ENCODE results near the gene ZNF778. TPM values are rescaled to one million over a fixed set of nuclear protein-coding genes. Genes with fewer than 3 reads are reported as not detected.

ZNF778 gene
- total and polyA plus RNA-seq, 2 of the 13 experiments (the other 11 are each of a cell fraction or from before 2014, with no cell fraction given), result 3.8 to 7.2 TPM

DNA sequence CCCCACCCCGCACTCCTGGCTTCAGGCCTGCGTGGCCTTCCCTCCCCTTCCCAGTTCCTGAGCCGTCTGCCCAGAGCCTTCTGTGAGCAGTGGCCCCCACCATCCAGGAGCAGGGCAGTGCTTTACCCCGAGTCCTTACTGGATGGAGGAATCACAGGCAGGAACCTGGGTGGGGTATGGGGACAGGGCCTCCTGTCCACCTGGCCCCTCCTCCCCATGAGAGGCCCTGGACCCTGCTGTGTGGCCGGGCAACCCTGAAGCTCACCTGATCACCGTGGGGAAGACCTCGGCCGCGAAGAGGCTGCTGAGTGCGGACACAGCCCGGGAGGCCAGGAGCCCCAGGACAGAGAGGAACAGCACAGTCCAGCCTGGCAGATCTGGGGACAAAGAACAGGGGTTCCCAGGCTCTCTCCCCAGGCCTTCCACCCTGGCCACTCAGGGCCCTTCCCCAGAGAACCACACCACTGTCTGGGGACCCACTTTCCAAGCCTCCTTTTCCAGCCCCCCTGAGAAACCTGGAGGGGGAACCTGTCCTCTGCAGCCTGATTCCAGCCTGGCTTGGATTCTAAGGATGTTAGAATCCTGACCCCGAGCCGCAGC, 20.4 kb upstream of the ZNF778 start:
- H3K4me3 ChIP-seq (replicated peaks in 1 of 3; ENCODE audit: insufficient read depth in 1 of 3, low read depth in 2 of 3, low read length in 3 of 3), result peak overlapping the region in 1 of 3 experiments; percentile 99; a peak in 2 of 6 replicates
- H2AFZ ChIP-seq (ENCODE audit: low read length), result no peak overlapping the region
- H3K9me3 ChIP-seq (ENCODE audit: low read length), result no peaks in the 10 kb centered on the region
- H3K4me2 ChIP-seq (ENCODE audit: low read depth, low read length), result peak overlapping the region; percentile 98
- H3K36me3 ChIP-seq (replicated peaks in 1 of 2; ENCODE audit: control insufficient read depth in 1 of 2, insufficient read depth in 2 of 2, low read length in 2 of 2), result peaks cover 0 to 3% of the 10 kb centered on the region in 2 experiments; a peak in 1 of 5 replicates
- H3K9ac ChIP-seq (ENCODE audit: insufficient read depth, low read depth, low read length), result peak overlapping the region; percentile 92
- BruUV-seq (replicated peaks), result no TSS peak
- ATAC-seq, result no peak
- H3K79me2 ChIP-seq (ENCODE audit: insufficient read depth, low read length), result peaks cover 19% of the 10 kb centered on the region
- H4K20me1 ChIP-seq (ENCODE audit: insufficient read depth, low read length), result no peaks in the 10 kb centered on the region
- intact Hi-C loops (cut with micrococcal nuclease; ENCODE audit: unreplicated experiment), result no loop called here
- H3K27me3 ChIP-seq (ENCODE audit: control insufficient read depth in 1 of 2, insufficient read depth in 2 of 2, low read length in 2 of 2), result no peaks in the 10 kb centered on the region; a peak in 1 of 5 replicates
- peaks cover 37% of the 10 kb centered on the region for H3K4me1 ChIP-seq (ENCODE audit: insufficient read depth, low read length)
- FAIRE-seq, result no peak
- ChIA-PET CTCF (ENCODE audit: low intra/inter-chr PET ratio, low total read pairs) (no interaction called here), POLR2A (interaction anchor here (0.9 to 4.2 kb wide), 7 partner anchors 10 to 386 kb away, joined by 3 to 30 read pairs (median 4); partner anchors contain the start of genes APRT, CDH15 and ZNF778)
- in situ Hi-C loops (cut with HindIII; ENCODE audit: extremely low pct_ligation_motif_present, low pct_unique_long_range_greater_than_20kb), result no loop called here
- peak overlapping the region; percentile 82 for H3K27ac ChIP-seq (ENCODE audit: extremely low read length, insufficient read depth, low read length)
- 69% methylated on average over 7 of the region's 13 CpGs for WGBS (ENCODE audit: low lambda C conversion rate)
- no peak for DNase-seq (ENCODE audit: low spot score)
- no peak for TF ChIP-seq HNF4G (IDR thresholded peaks at IDR 0.05; ENCODE audit: borderline replicate concordance, low read depth, low read length)
- TF ChIP-seq HNF4G (CRISPR knock-in tag; IDR thresholded peaks at IDR 0.05; ENCODE audit: borderline replicate concordance, low read depth), result 0 out of 2 replicates have a peak, but pooled peaks have one; percentile 16
- no peak for TF ChIP-seq MTF1 (CRISPR knock-in tag; IDR thresholded peaks at IDR 0.05)
- TF ChIP-seq MAF1 (CRISPR knock-in tag; IDR thresholded peaks at IDR 0.05; ENCODE audit: borderline replicate concordance), result no peak
- TF ChIP-seq SRSF4 (IDR thresholded peaks at IDR 0.05; ENCODE audit: low read depth, low read length, poor library complexity, severe bottlenecking), result no peak
- TF ChIP-seq SRSF1 (optimal IDR thresholded peaks at IDR 0.05; ENCODE audit: low read depth, low read length), result peak; percentile 12
- TF ChIP-seq ZNF7 (CRISPR knock-in tag; IDR thresholded peaks at IDR 0.05), result no peak
- TF ChIP-seq YY1 (IDR thresholded peaks at IDR 0.05; ENCODE audit: insufficient read depth, insufficient replicate concordance, low read depth, low read length), result no peak
- TF ChIP-seq MAFK (conservative IDR thresholded peaks at IDR 0.05 in 1 of 2, IDR thresholded peaks at IDR 0.05 in 1 of 2; ENCODE audit: low read length in 2 of 2), result no peak
- 0 out of 2 replicates have a peak, but pooled peaks have one; percentile 45 for TF ChIP-seq EEA1 (CRISPR knock-in tag; IDR thresholded peaks at IDR 0.05; ENCODE audit: borderline replicate concordance)
- TF ChIP-seq ZNF607 (CRISPR knock-in tag; IDR thresholded peaks at IDR 0.05; ENCODE audit: borderline replicate concordance), result no peak
- TF ChIP-seq ARNTL (CRISPR knock-in tag; IDR thresholded peaks at IDR 0.05), result no peak
- no peak for TF ChIP-seq ZNF629 (CRISPR knock-in tag; conservative IDR thresholded peaks at IDR 0.05)
- TF ChIP-seq CBX2 (IDR thresholded peaks at IDR 0.05; ENCODE audit: low read depth, low read length), result no peak
- TF ChIP-seq CBX2 (CRISPR knock-in tag; IDR thresholded peaks at IDR 0.05; ENCODE audit: low read depth), result no peak
- TF ChIP-seq, protein P1, sequence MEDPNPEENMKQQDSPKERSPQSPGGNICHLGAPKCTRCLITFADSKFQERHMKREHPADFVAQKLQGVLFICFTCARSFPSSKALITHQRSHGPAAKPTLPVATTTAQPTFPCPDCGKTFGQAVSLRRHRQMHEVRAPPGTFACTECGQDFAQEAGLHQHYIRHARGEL (CRISPR knock-in tag; IDR thresholded peaks at IDR 0.05), result 0 out of 2 replicates have a peak, but pooled peaks have one; percentile 15
- no peak for TF ChIP-seq ZNF180 (CRISPR knock-in tag; IDR thresholded peaks at IDR 0.05; ENCODE audit: borderline replicate concordance, low read depth)
- TF ChIP-seq, protein P2, sequence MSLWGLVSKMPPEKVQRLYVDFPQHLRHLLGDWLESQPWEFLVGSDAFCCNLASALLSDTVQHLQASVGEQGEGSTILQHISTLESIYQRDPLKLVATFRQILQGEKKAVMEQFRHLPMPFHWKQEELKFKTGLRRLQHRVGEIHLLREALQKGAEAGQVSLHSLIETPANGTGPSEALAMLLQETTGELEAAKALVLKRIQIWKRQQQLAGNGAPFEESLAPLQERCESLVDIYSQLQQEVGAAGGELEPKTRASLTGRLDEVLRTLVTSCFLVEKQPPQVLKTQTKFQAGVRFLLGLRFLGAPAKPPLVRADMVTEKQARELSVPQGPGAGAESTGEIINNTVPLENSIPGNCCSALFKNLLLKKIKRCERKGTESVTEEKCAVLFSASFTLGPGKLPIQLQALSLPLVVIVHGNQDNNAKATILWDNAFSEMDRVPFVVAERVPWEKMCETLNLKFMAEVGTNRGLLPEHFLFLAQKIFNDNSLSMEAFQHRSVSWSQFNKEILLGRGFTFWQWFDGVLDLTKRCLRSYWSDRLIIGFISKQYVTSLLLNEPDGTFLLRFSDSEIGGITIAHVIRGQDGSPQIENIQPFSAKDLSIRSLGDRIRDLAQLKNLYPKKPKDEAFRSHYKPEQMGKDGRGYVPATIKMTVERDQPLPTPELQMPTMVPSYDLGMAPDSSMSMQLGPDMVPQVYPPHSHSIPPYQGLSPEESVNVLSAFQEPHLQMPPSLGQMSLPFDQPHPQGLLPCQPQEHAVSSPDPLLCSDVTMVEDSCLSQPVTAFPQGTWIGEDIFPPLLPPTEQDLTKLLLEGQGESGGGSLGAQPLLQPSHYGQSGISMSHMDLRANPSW (CRISPR knock-in tag; IDR thresholded peaks at IDR 0.05; ENCODE audit: borderline replicate concordance), result no peak
- no peak for TF ChIP-seq FOXJ3 (CRISPR knock-in tag; IDR thresholded peaks at IDR 0.05; ENCODE audit: borderline replicate concordance)
- TF ChIP-seq, protein P3, sequence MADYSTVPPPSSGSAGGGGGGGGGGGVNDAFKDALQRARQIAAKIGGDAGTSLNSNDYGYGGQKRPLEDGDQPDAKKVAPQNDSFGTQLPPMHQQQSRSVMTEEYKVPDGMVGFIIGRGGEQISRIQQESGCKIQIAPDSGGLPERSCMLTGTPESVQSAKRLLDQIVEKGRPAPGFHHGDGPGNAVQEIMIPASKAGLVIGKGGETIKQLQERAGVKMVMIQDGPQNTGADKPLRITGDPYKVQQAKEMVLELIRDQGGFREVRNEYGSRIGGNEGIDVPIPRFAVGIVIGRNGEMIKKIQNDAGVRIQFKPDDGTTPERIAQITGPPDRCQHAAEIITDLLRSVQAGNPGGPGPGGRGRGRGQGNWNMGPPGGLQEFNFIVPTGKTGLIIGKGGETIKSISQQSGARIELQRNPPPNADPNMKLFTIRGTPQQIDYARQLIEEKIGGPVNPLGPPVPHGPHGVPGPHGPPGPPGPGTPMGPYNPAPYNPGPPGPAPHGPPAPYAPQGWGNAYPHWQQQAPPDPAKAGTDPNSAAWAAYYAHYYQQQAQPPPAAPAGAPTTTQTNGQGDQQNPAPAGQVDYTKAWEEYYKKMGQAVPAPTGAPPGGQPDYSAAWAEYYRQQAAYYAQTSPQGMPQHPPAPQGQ (CRISPR knock-in tag; IDR thresholded peaks at IDR 0.05; ENCODE audit: borderline replicate concordance), result no peak

All from HepG2 (cell line).